IMR-90 (cell line): ENCODE results near the gene GALNT16.

Experiments used
- CEBPB ChIP-seq: IDR thresholded peaks from 2 replicates; pipeline ENCODE4 v1.6.1; 2012; ENCODE audit warnings: low read depth, low read length, improper control_type of control experiment
- FOS ChIP-seq: fragments of 150-350 bp; IDR thresholded peaks from 2 replicates; pipeline ENCODE4 v1.6.1; 2016; ENCODE audit warnings: low read depth, low read length
- MAFK ChIP-seq: IDR thresholded peaks from 2 replicates; pipeline ENCODE4 v1.6.1; 2012; ENCODE audit warnings: low read depth, low read length, improper control_type of control experiment
- MAZ ChIP-seq: IDR thresholded peaks from 2 replicates; pipeline ENCODE4 v1.6.1; 2012; ENCODE audit warnings: low read depth, mild to moderate bottlenecking, low read length, improper control_type of control experiment, moderate library complexity, borderline replicate concordance
- MXI1 ChIP-seq: IDR thresholded peaks from 2 replicates; pipeline ENCODE4 v1.6.1; 2012; ENCODE audit warnings: low read depth, mild to moderate bottlenecking, low read length, moderate library complexity, borderline replicate concordance
- NFE2L2 ChIP-seq: fragments of 150-350 bp; IDR thresholded peaks from 2 replicates; pipeline ENCODE4 v1.6.1; 2016; ENCODE audit warnings: low read depth, mild to moderate bottlenecking, low read length
- POLR2A ChIP-seq: IDR thresholded peaks from 2 replicates; pipeline ENCODE4 v1.6.1; 2012; ENCODE audit warnings: mild to moderate bottlenecking, low read depth, low read length
- RAD21 ChIP-seq: IDR thresholded peaks from 2 replicates; pipeline ENCODE4 v1.6.1; 2012; ENCODE audit warnings: low read length, improper control_type of control experiment
- RFX5 ChIP-seq: IDR thresholded peaks from 2 replicates; pipeline ENCODE4 v1.8.0; 2012; ENCODE audit warnings: low read depth, mild to moderate bottlenecking, low read length, moderate library complexity
- SMC3 ChIP-seq: fragments of 150-350 bp; IDR thresholded peaks from 2 replicates; pipeline ENCODE4 v1.6.1; 2016; ENCODE audit warnings: low read depth, mild to moderate bottlenecking, antibody characterized with exemption, low read length, moderate library complexity
- TF ChIP-seq, protein P1 (sequence below): conservative IDR thresholded peaks from 2 replicates; pipeline ENCODE4 v1.5.1; 2012; ENCODE audit warnings: mild to moderate bottlenecking, low read depth, low read length, improper control_type of control experiment
- TF ChIP-seq, protein P2 (sequence below): fragments of 150-350 bp; IDR thresholded peaks from 2 replicates; pipeline ENCODE4 v1.6.1; 2017; ENCODE audit warnings: mild to moderate bottlenecking, antibody characterized with exemption, low read length, low read depth

- TF ChIP-seq, protein P1, sequence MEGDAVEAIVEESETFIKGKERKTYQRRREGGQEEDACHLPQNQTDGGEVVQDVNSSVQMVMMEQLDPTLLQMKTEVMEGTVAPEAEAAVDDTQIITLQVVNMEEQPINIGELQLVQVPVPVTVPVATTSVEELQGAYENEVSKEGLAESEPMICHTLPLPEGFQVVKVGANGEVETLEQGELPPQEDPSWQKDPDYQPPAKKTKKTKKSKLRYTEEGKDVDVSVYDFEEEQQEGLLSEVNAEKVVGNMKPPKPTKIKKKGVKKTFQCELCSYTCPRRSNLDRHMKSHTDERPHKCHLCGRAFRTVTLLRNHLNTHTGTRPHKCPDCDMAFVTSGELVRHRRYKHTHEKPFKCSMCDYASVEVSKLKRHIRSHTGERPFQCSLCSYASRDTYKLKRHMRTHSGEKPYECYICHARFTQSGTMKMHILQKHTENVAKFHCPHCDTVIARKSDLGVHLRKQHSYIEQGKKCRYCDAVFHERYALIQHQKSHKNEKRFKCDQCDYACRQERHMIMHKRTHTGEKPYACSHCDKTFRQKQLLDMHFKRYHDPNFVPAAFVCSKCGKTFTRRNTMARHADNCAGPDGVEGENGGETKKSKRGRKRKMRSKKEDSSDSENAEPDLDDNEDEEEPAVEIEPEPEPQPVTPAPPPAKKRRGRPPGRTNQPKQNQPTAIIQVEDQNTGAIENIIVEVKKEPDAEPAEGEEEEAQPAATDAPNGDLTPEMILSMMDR: no peak
- TF ChIP-seq, protein P2, sequence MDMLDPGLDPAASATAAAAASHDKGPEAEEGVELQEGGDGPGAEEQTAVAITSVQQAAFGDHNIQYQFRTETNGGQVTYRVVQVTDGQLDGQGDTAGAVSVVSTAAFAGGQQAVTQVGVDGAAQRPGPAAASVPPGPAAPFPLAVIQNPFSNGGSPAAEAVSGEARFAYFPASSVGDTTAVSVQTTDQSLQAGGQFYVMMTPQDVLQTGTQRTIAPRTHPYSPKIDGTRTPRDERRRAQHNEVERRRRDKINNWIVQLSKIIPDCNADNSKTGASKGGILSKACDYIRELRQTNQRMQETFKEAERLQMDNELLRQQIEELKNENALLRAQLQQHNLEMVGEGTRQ: no peak
- TF ChIP-seq CEBPB: no peak
- TF ChIP-seq SMC3: no peak
- TF ChIP-seq RAD21: no peak
- no peak for TF ChIP-seq FOS
- no peak for TF ChIP-seq POLR2A
- no peak for TF ChIP-seq MXI1
- no peak for TF ChIP-seq MAFK
- TF ChIP-seq MAZ: no peak
- TF ChIP-seq RFX5: no peak
- TF ChIP-seq NFE2L2: no peak
These were observed 60.0 kb downstream of the GALNT16 start for GRCh38 chr14:69319911-69320310.
